ENCODE data around the gene RAB14.

The RAB14 gene

GRCh38 chr9:121218357-121219027, 16.8 kb upstream of the RAB14 start:
- DNase-seq, result no peak

GRCh38 chr9:121217609-121218292, 16.1 kb upstream of the RAB14 start:
- DNase-seq, result no peak

GRCh38 chr9:121216271-121216805, 14.7 kb upstream of the RAB14 start:
- DNase-seq, result peak; percentile 42 to 47

- DNase-seq, result no peak
Observed at GRCh38 chr9:121214005-121214404, 12.3 kb upstream of the RAB14 start.

- peak; percentile 87 to 89 for DNase-seq
Observed at GRCh38 chr9:121213136-121213806, 11.6 kb upstream of the RAB14 start.

GRCh38 chr9:121210536-121210935, 8.9 kb upstream of the RAB14 start:
- DNase-seq, result no peak

- DNase-seq, result peak; percentile 31 to 51
Observed at GRCh38 chr9:121207371-121207940, 5.8 kb upstream of the RAB14 start.

GRCh38 chr9:121206516-121207370, 5.1 kb upstream of the RAB14 start:
- DNase-seq, result no peak

GRCh38 chr9:121204611-121205010, 2.9 kb upstream of the RAB14 start:
- no peak for DNase-seq

- DNase-seq, result peak in 1 of 2 donors; percentile 33
Observed at GRCh38 chr9:121204121-121204520, 2.5 kb upstream of the RAB14 start.

- DNase-seq, result peak; percentile 31 to 58
Observed at GRCh38 chr9:121201045-121201737, 478 bp downstream of the RAB14 start.

- DNase-seq, result no peak
Observed at GRCh38 chr9:121200356-121200755, 1.3 kb downstream of the RAB14 start.

GRCh38 chr9:121199921-121200320, 1.7 kb downstream of the RAB14 start:
- peak in 1 of 2 donors; percentile 25 for DNase-seq

- DNase-seq, result no peak
Observed at GRCh38 chr9:121198512-121199042, 3.1 kb downstream of the RAB14 start.

- peak in 1 of 2 donors; percentile 7 for DNase-seq
Observed at GRCh38 chr9:121197132-121197531, 4.5 kb downstream of the RAB14 start.

GRCh38 chr9:121196389-121196788, 5.3 kb downstream of the RAB14 start:
- no peak for DNase-seq

GRCh38 chr9:121194730-121195129, 6.9 kb downstream of the RAB14 start:
- DNase-seq, result no peak

GRCh38 chr9:121192959-121193640, 8.6 kb downstream of the RAB14 start:
- DNase-seq, result no peak

GRCh38 chr9:121192518-121192917, 9.2 kb downstream of the RAB14 start:
- DNase-seq, result no peak

- no peak for DNase-seq
Observed at GRCh38 chr9:121191235-121191634, 10.4 kb downstream of the RAB14 start.

GRCh38 chr9:121189660-121190059, 12.0 kb downstream of the RAB14 start:
- DNase-seq, result no peak

Measured in inflammatory macrophage (primary cell).